NCI-H2196 treated with DMSO at 0.1 percent for 48 hours (cell line): ENCODE results near the gene DDAH2.

Experiments
- DNase-seq: peaks from one replicate; lab custom pipeline; 2025; ENCODE audit not compliant: unreplicated experiment; lab: John Stamatoyannopoulos, UW

DDAH2 gene

GRCh38 chr6:31733734-31734133 lies 4.6 kb upstream of the DDAH2 start:
- DNase-seq, result no peak

DNA sequence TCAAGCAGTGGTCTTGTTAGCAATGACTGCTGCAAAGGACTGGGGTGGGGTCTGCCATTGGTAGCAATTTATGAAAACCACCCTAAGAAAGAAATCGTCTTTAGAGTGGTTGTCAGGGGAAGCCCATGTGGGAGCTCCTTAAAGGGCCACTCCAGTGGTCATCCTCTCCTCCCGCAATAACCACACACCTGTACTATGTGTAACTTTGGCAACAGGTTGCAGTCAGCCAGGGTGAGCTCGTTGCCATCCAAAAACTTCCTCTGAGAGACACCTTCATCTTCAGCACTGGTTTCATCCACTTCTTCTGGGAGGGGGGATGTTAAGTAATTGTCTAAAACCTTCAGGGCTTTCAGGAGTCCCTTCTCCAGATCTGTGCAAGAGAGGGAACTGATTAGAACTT lies 2.9 kb upstream of the DDAH2 start:
- no peak for DNase-seq

DNA sequence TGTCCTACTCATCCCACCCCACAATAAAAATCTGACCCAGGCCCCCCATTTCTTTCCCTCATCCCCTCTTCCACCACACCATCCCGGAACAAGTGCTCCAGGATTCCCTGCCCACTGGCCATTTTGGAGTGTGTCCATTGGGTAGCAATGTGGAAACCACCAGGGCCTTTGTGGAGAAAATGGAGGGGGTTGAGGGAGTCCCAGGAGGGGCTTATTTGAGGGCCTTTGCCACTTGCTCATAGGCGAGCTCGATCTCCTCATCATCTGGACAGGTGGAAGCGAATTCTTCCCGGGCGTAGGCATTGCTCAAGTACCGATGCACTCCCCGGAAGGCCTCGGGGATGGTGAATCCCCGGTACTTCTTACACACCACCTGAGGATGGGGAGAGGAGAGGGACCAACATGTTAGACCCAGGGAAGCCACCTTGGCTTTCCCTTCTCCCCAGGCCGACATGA lies 1.6 kb upstream of the DDAH2 start:
- DNase-seq, result no peak

DNA sequence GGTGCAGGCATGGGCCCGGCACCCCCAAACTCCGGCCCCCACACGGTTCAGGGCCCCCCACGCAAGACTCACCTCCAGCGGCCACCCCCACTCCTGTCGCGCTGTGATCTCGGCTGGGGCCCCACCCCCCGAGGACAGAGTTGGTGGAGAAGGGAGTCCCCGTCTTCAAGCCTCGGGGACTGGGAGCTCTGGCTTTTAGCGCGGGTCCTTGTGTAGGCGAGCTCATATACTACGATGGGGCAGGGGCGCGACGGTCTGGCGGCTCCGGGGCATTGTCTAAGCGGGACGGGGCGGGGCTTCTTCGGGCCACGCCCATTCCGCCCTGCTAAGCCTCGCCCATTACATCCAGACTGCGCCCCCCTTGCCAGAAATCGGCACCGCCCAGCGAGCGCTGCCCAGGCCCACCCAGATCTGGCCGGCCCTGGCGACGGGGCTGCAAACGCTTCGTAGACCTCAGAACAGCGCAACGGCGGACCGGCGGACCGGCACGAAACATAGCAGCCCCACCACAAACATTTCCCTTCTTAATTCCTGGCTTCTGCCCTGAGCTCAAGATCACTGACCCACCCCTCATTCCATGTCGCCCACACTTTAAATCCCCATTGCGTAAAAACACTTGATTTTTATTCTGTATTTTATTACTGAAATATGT lies 1.0 kb upstream of the DDAH2 start:
- peak; percentile 50 for DNase-seq

GRCh38 chr6:31729515-31729978 lies 448 bp upstream of the DDAH2 start:
- peak; percentile 70 for DNase-seq

DNA sequence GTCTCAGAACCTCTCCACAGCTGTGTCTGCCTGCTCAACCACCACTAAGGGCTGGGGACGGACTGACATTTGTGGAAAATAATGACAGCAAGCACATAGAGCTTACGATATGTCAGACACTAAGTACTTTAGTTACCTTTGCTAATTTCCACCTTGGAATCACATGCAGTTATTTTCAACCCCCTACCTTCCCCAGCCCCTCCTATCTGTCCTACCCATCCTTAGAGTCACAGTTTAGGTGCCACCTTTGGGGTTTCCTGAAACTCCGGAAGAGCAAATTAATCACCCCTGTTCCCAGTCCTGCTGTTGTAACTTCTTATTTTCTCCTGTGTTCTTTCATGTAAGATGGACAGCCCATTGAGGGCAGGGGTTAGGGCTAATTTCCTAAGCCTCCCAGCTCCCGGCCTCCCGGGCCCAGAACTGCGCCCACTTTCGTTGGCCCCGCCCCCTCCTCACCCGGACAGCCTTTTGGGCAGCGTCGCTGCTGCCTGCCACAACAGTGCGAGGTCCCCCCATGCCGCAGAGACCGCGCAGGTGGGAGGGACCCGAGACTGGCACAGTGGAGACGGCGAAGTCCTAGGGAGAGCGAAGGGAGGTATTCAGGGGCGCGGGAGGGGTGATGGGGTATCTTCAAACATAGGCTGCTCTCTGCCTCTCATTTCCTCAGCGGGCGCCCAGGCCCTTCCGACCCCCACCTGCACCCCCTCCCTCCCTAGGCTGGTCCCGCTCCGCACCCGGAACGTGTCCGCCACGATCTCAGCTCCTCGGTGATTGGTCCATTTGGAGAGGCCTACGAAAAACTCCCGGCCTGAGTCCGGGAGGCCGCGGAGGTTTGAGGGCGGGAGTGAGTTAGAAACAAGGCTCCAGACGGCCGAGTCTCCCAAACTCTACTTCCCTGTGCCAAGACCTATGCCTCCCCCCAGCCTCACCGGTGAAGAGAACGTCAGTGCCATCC lies 1.1 kb downstream of the DDAH2 start:
- no peak for DNase-seq

GRCh38 chr6:31727034-31727716 lies 1.9 kb downstream of the DDAH2 start:
- no peak for DNase-seq

DNA sequence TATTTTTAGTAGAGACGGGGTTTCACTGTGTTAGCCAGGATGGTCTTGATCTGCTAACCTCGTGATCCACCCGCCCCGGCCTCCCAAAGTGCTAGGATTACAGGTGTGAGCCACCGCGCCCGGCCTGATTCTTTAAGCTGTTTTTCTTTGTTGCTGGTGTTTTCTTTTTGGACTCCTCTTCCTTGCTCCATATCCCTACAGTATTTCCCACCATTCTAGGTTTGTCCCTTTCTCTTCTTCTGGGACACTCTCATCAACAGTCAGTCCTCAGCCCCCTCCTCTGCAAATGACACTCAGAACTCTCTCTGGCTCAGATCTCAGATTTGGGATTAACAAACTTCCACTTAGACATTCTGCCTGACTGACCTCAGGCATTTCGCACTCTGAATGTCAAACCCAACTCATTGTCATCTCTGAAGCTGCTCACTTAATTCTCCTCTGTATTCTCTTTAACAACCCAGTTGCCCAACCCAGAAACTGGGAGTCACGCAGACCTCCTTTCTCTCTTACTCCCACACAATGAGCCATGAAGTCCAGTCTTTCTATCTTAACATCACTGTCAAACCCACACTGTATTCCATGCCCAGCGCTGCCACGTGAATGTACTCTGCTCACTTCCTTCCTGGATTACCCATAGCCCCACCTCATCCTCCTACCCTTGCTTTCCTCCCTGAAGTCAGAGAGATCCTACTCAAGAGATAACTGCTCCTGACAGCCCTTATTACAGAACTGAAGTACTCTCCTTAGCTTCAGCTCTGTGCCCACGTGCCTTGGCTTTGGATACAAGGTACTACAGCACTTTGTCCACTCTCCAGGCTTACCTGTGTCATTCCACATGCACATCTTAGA lies 3.4 kb downstream of the DDAH2 start:
- DNase-seq, result no peak

DNA sequence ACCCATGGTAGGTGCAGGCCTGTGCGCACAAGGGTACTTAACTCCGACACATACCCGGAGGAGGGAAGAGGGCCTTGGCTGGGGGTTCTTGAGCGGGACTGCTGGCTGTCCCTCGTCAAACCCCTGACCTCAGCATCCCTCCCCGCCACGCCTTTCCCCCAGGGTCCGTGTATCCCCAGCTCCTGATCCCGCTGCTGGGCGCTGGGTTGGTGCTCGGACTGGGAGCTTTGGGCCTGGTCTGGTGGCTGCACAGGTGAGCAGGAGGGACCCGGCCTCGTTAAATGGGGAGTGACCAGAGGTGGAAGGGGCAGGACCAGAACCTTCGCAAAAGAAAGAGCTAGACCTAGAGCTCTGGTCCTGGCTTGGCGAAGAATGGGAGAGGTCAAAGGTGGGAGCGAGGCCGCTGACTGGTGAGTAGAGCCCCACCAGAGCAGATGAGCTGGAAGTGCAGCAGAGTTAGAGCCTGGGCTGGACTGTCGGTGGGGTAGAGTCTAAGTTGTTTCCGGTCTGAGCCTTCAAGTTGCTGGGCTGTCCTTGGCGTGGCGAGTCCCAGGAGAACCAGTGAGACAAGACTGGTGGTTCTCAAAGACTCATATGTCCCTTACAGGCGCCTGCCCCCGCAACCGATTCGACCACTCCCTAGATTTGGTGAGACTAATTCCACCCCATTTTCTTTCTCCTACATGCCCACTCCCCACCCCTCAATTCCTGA lies 5.0 kb downstream of the DDAH2 start:
- DNase-seq, result no peak

- DNase-seq, result no peak
These were observed 5.7 kb downstream of the DDAH2 start, which contains the start of gene MPIG6B for GRCh38 chr6:31723245-31723979. Gene MPIG6B (plus strand): TSS chr6:31723373. CDS start chr6:31723384, 11 bp downstream.

DNA sequence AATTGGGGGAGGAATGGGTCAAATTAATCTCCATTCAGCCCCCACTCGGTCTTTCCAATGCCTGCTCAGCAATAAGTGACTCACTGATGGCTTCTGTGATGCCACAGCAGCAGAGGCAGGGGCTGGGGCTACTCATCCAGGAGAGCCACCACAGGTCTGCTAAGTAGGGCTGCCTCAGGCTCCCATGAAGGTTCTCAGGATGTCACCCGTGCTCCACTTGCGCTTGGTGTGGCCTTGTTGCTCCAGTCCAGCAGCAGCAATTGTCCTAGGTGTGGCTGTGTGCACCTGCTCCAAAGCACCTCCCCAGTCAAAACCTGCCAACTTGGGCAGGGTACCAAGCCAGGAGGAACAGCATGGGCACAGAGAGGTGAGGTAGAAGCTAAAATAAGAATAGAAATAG lies 6.9 kb downstream of the DDAH2 start:
- no peak for DNase-seq

DNA sequence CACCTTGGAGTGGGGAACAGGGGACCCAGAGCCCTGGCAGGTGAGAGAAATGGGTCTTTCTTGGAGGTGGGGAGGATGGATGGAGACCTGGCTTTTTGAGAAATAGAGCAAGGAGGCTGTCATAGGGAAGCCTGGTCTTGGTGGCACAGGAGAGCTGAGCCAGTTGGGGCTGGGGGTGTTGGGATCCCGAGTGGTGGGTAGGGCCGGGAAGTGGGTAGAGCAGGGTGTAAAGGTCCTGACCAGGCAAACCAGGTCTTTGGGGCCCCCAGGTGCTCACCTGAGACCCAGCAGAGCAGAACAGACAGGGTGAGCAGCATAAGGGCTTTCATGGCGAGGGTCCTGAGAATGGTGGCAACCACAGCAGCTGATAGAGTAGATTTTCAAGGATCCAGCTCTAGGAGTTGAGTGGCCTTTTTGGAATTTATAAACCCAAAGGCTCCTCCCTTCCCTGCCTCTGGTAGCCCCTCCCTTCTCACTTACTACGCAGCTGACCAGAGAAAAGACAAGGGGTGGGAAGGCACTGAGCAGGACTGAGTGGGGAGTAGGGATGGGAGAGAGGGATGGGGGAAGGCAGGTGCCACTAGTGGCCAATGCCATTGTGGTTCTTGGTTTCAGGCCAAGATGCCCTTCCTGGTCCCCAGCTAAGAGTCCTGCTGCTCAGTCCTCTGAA lies 7.6 kb downstream of the DDAH2 start, which contains the start of gene LY6G6C:
Gene LY6G6C, minus strand, starts transcription at position 396 of the 670 bp plus-strand sequence. Its CDS starts 67 bp downstream, at position 329.
- no peak for DNase-seq

- no peak for DNase-seq
These were observed 8.8 kb downstream of the DDAH2 start for GRCh38 chr6:31720196-31720770.

DNA sequence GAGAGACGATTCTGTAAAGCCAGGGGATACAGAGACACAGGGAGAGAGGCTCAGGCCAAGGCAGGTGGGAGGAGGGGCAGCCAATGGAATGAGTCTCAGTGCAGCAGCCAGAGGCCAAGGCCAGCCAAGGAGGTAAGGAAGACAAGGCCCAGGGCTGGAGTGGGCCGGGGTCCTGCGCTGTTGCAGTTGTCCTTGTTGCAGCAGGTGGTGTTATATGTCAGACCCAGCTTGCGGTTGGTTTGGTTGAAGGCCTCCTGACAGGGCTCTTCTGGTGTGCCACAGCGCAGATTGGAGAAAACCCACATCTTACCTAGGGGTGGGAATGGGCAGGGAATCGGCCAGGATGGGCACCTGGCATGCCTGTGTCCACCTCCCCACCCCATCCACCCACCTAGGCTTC lies 10.1 kb downstream of the DDAH2 start:
- DNase-seq, result no peak

GRCh38 chr6:31718265-31718664 lies 10.8 kb downstream of the DDAH2 start:
- peak; percentile 34 for DNase-seq

- no peak for DNase-seq
These were observed 11.4 kb downstream of the DDAH2 start for GRCh38 chr6:31717499-31718222.
